ENCODE measurements around the gene PPP1R27. TPM values are rescaled to one million over a fixed set of nuclear protein-coding genes. Genes with fewer than 3 reads are reported as not detected.

Gene PPP1R27
- polyA plus RNA-seq, 2 of the 4 experiments (the other 2 are of a cell fraction) = 0.09 TPM; not detected in 1

- peak overlapping the region in 1 of 2 experiments; percentile 38; a peak in 2 of 6 replicates for H3K27ac ChIP-seq
- DNase-seq (ENCODE audit: low read depth in 1 of 2, low spot score in 1 of 2) (no peak), ATAC-seq (no peak), FAIRE-seq (no peak)
- 57% methylated on average over 7 of the region's 7 CpGs for WGBS (ENCODE audit: missing lambda C conversion rate)
- H3K4me3 ChIP-seq = no peak overlapping the region
- ChIA-PET CTCF (interaction anchor here (1.0 to 1.4 kb wide), 4 partner anchors 10 to 26 kb away, joined by 3 to 6 read pairs (median 4); no protein-coding TSS in a partner anchor), POLR2A (no interaction called here)
- H3K4me1 ChIP-seq = peaks cover 45% of the 10 kb centered on the region
- no peaks in the 10 kb centered on the region for H3K9me3 ChIP-seq
- TF ChIP-seq PBX3 (IDR thresholded peaks at IDR 0.05) (no peak), TFCP2L1 (CRISPR knock-in tag; IDR thresholded peaks at IDR 0.05) (no peak), ZNF302 (CRISPR knock-in tag; IDR thresholded peaks at IDR 0.05) (no peak), EHF (CRISPR knock-in tag; IDR thresholded peaks at IDR 0.05) (no peak)
- H3K4me2 ChIP-seq = 0 out of 3 replicates have a peak overlapping the region, but pooled peaks have one; percentile 22
These were observed 17.1 kb downstream of the PPP1R27 start for GRCh38 chr17:81817758-81818147.

GRCh38 chr17:81815646-81815986 is 19.2 kb downstream of the PPP1R27 start:
- 54% methylated on average over 2 of the region's 2 CpGs for WGBS (ENCODE audit: missing lambda C conversion rate)
- FAIRE-seq (no peak), ATAC-seq (peak; percentile 2 to 5; a peak in 3 of 6 replicates), DNase-seq (ENCODE audit: low read depth in 1 of 2, low spot score in 1 of 2) (no peak)
- Histone ChIP-seq H3K9me3 (no peaks in the 10 kb centered on the region), H3K4me3 (no peak overlapping the region), H3K4me1 (peaks cover 32% of the 10 kb centered on the region), H3K27ac (peak overlapping the region; percentile 19 to 67; a peak in 3 of 6 replicates), H3K4me2 (peak overlapping the region; percentile 6; the same call in 1 of the 3 replicates)
- no peak for TF ChIP-seq EP300 (IDR thresholded peaks at IDR 0.05)
- TF ChIP-seq POLR2AphosphoS2 (conservative IDR thresholded peaks at IDR 0.05; ENCODE audit: low read length) = no peak
- TF ChIP-seq HEYL (CRISPR knock-in tag; IDR thresholded peaks at IDR 0.05) = no peak
- no peak for TF ChIP-seq GATA3 (IDR thresholded peaks at IDR 0.05; ENCODE audit: borderline replicate concordance)
- TF ChIP-seq ZC3H11A (IDR thresholded peaks at IDR 0.05) = no peak
- no peak for TF ChIP-seq CBX8 (IDR thresholded peaks at IDR 0.05)
- TF ChIP-seq CEBPB (IDR thresholded peaks at IDR 0.05) = no peak
- TF ChIP-seq CBX2 (IDR thresholded peaks at IDR 0.05; ENCODE audit: borderline replicate concordance, low read depth) = no peak
- no peak for TF ChIP-seq ESRRA (IDR thresholded peaks at IDR 0.05; ENCODE audit: borderline replicate concordance, low read length)
- no peak for TF ChIP-seq KDM1A (IDR thresholded peaks at IDR 0.05; ENCODE audit: low read depth)
- no peak for TF ChIP-seq FOSL2 (IDR thresholded peaks at IDR 0.05)
- TF ChIP-seq FOSL2 (CRISPR knock-in tag; IDR thresholded peaks at IDR 0.05) = no peak
- TF ChIP-seq ZNF302 (CRISPR knock-in tag; IDR thresholded peaks at IDR 0.05) = no peak
- no peak for TF ChIP-seq RARB (CRISPR knock-in tag; IDR thresholded peaks at IDR 0.05)
- ChIA-PET POLR2A (no interaction called here), CTCF (interaction anchor here (0.8 to 4.1 kb wide), 5 partner anchors 11 to 83 kb away, joined by 3 to 22 read pairs (median 6); no protein-coding TSS in a partner anchor)

GRCh38 chr17:81814748-81815645 is 19.9 kb downstream of the PPP1R27 start:
- DNase-seq (ENCODE audit: low read depth in 1 of 2, low spot score in 1 of 2) (no peak), ATAC-seq (peak; percentile 14 to 37; a peak in 4 of 6 replicates), FAIRE-seq (no peak)
- Histone ChIP-seq H3K4me2 (peak overlapping the region; percentile 6; the same call in 2 of the 3 replicates), H3K4me3 (no peak overlapping the region), H3K9me3 (no peaks in the 10 kb centered on the region), H3K4me1 (peaks cover 32% of the 10 kb centered on the region), H3K27ac (peak overlapping the region; percentile 19 to 67; a peak in 3 of 6 replicates)
- POLR2A ChIA-PET = no interaction called here
- 42% methylated on average over 17 of the region's 24 CpGs for WGBS (ENCODE audit: missing lambda C conversion rate)
- TF ChIP-seq REST (IDR thresholded peaks at IDR 0.05) (no peak), CBX2 (IDR thresholded peaks at IDR 0.05; ENCODE audit: borderline replicate concordance, low read depth) (no peak), TP53 (CRISPR knock-in tag; IDR thresholded peaks at IDR 0.05) (no peak), MAZ (IDR thresholded peaks at IDR 0.05; ENCODE audit: borderline replicate concordance, low read depth, low read length) (no peak)
- CTCF ChIA-PET = interaction anchor here (0.8 to 4.9 kb wide), 6 partner anchors 8 to 82 kb away, joined by 3 to 24 read pairs (median 8); no protein-coding TSS in a partner anchor

Measured in A549 (cell line).